DND-41 (cell line): Measurements from ENCODE around the gene ZNF518B.

Experiments used
- ATAC-seq: fragments of 200-7000 bp; cut with Tn5 transposase; 3 replicates; pipeline ENCODE4 v1.9.1; 2021; ENCODE audit warnings: low read depth; ENCODE audit not compliant: insufficient read depth
- DNase-seq: peaks from one replicate; pipeline ENCODE4 v3.0.0-alpha.2; 2020
- H2AFZ ChIP-seq: 2 replicates; pipeline ENCODE4 v1.6.0; 2012; ENCODE audit warnings: low read depth, low read length
- H3K27ac ChIP-seq: 2 replicates; pipeline ENCODE4 v1.5.1; 2012; ENCODE audit warnings: low read length, inconsistent platforms
- H3K27me3 ChIP-seq: fragments of 200-600 bp; sonication (generic); 2 replicates; pipeline ENCODE4 v1.6.0; 2012; ENCODE audit warnings: low read length, mild to moderate bottlenecking, inconsistent platforms; ENCODE audit not compliant: insufficient read depth, poor library complexity
- H3K36me3 ChIP-seq: 2 replicates; pipeline ENCODE4 v1.5.1; 2012; ENCODE audit warnings: low read length, inconsistent platforms; ENCODE audit not compliant: insufficient read depth
- H3K4me1 ChIP-seq: 2 replicates; pipeline ENCODE4 v1.5.1; 2012; ENCODE audit warnings: mild to moderate bottlenecking, low read length; ENCODE audit not compliant: insufficient read depth
- H3K4me2 ChIP-seq: 2 replicates; pipeline ENCODE4 v1.6.0; 2012; ENCODE audit warnings: mild to moderate bottlenecking, moderate library complexity, low read length, inconsistent platforms; ENCODE audit not compliant: insufficient read depth
- H3K4me3 ChIP-seq, 2 experiments: fragments of 200-600 bp in 1 of 2; shearing (Covaris generic) in 1 of 2; 2 replicates each; pipeline ENCODE4 v1.5.1; 2012 to 2016; ENCODE audit warnings: inconsistent platforms in 2 of 2, low read length in 2 of 2, mild to moderate bottlenecking in 2 of 2, low read depth in 1 of 2, moderate library complexity in 1 of 2
- H3K79me2 ChIP-seq: 2 replicates; pipeline ENCODE4 v1.6.0; 2012; ENCODE audit warnings: low read length, inconsistent platforms; ENCODE audit not compliant: insufficient read depth
- H3K9ac ChIP-seq: 2 replicates; pipeline ENCODE4 v1.6.0; 2012; ENCODE audit warnings: low read depth, mild to moderate bottlenecking, inconsistent platforms, low read length, moderate library complexity
- H3K9me3 ChIP-seq: 2 replicates; pipeline ENCODE4 v1.5.1; 2012; ENCODE audit warnings: low read length, moderate library complexity, mild to moderate bottlenecking, inconsistent platforms; ENCODE audit not compliant: insufficient read depth, severe bottlenecking
- H4K20me1 ChIP-seq: 2 replicates; pipeline ENCODE4 v1.6.0; 2012; ENCODE audit warnings: low read length; ENCODE audit not compliant: insufficient read depth
- CTCF ChIP-seq: IDR thresholded peaks from 2 replicates; pipeline ENCODE4 v1.5.1; 2012; ENCODE audit warnings: borderline replicate concordance, low read length, moderate library complexity, mild to moderate bottlenecking; ENCODE audit not compliant: poor library complexity, severe bottlenecking; ENCODE audit errors: extremely low read depth
- EZH2 ChIP-seq: IDR thresholded peaks from 3 replicates; pipeline ENCODE4 v1.6.1; 2012; ENCODE audit warnings: borderline replicate concordance, low read depth, mild to moderate bottlenecking, moderate library complexity, low read length, inconsistent platforms; ENCODE audit not compliant: severe bottlenecking

The ZNF518B gene

GRCh38 chr4:10502717-10503116, 45.5 kb upstream of the ZNF518B start:
- DNase-seq = no peak
- H3K27ac ChIP-seq = no peak overlapping the region
- no peak overlapping the region for H2AFZ ChIP-seq
- H3K9ac ChIP-seq = no peak overlapping the region
- no peaks in the 10 kb centered on the region for H3K9me3 ChIP-seq
- H3K27me3 ChIP-seq = no peaks in the 10 kb centered on the region
- no peaks in the 10 kb centered on the region for H3K36me3 ChIP-seq
- no peak for ATAC-seq
- H4K20me1 ChIP-seq = no peaks in the 10 kb centered on the region
- H3K4me3 ChIP-seq = no peak overlapping the region
- H3K4me1 ChIP-seq = no peaks in the 10 kb centered on the region
- TF ChIP-seq CTCF (no peak), EZH2 (no peak)
- no peaks in the 10 kb centered on the region for H3K79me2 ChIP-seq
- no peak overlapping the region for H3K4me2 ChIP-seq

GRCh38 chr4:10500776-10501175, 43.5 kb upstream of the ZNF518B start:
- no peak for DNase-seq
- no peak for ATAC-seq
- Histone ChIP-seq H3K79me2 (no peaks in the 10 kb centered on the region), H3K4me1 (no peaks in the 10 kb centered on the region), H3K4me3 (no peak overlapping the region), H3K36me3 (no peaks in the 10 kb centered on the region), H2AFZ (no peak overlapping the region), H3K27ac (no peak overlapping the region), H3K27me3 (no peaks in the 10 kb centered on the region), H3K9me3 (no peaks in the 10 kb centered on the region), H3K4me2 (no peak overlapping the region), H3K9ac (no peak overlapping the region), H4K20me1 (no peaks in the 10 kb centered on the region)
- TF ChIP-seq CTCF (no peak), EZH2 (no peak)

DNA sequence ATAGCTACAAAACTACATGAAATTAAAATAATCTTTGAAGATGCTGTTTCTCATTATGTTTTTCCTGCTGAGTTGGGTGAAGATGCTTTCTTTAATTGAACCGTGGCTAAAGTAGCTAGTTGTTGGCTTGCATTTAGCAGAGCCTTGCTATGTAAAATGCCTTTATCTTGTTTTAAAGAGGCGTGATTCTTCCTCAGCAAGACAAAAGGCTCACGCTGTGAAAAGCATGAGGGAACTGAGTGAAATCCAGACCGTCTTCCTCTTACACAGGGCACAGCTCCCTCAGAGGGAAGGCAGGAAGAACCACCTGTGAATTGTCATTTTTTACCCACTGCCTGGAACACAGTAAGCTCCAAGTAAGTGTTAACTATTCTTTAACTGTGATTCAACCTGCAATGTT, 39.0 kb upstream of the ZNF518B start:
- no peak overlapping the region for H3K27ac ChIP-seq
- no peak for DNase-seq
- H3K9me3 ChIP-seq = no peaks in the 10 kb centered on the region
- no peaks in the 10 kb centered on the region for H4K20me1 ChIP-seq
- H2AFZ ChIP-seq = no peak overlapping the region
- H3K36me3 ChIP-seq = no peaks in the 10 kb centered on the region
- H3K4me1 ChIP-seq = no peaks in the 10 kb centered on the region
- no peaks in the 10 kb centered on the region for H3K27me3 ChIP-seq
- ATAC-seq = no peak
- H3K4me2 ChIP-seq = no peak overlapping the region
- TF ChIP-seq EZH2 = no peak
- TF ChIP-seq CTCF = no peak
- H3K79me2 ChIP-seq = no peaks in the 10 kb centered on the region
- no peak overlapping the region for H3K4me3 ChIP-seq
- H3K9ac ChIP-seq = no peak overlapping the region

DNA sequence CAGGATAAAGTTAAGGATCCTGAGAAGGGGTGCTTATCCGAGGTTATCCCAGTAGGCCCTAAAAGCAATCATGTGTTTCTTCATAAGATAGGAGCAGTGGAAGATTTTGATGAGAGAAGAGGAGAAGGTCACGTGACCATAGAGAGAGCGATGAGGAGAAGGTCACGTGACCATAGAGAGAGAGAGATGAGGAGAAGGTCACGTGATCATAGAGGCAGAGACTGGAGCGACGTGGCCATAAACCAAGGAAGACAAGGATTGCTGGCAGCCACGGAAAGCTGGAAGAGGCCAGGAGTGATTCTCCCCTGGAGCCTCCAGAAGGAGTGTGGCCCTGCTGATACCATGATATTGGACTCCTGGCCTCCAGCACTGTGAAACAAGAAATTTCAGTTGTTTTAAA, 38.4 kb upstream of the ZNF518B start:
- no peak overlapping the region for H3K27ac ChIP-seq
- H3K27me3 ChIP-seq = no peaks in the 10 kb centered on the region
- no peaks in the 10 kb centered on the region for H3K36me3 ChIP-seq
- DNase-seq (no peak), ATAC-seq (no peak)
- H3K9me3 ChIP-seq = no peaks in the 10 kb centered on the region
- H3K79me2 ChIP-seq = no peaks in the 10 kb centered on the region
- H4K20me1 ChIP-seq = no peaks in the 10 kb centered on the region
- TF ChIP-seq EZH2 = no peak
- TF ChIP-seq CTCF = no peak
- H3K4me2 ChIP-seq = no peak overlapping the region
- H2AFZ ChIP-seq = no peak overlapping the region
- H3K9ac ChIP-seq = no peak overlapping the region
- H3K4me3 ChIP-seq = no peak overlapping the region
- H3K4me1 ChIP-seq = no peaks in the 10 kb centered on the region
